Heart left ventricle (tissue), 13 donors: Measurements from ENCODE around the gene FOXJ3.

Source experiments
- POLR2A ChIP-seq, 2 donors: fragments of 450-650 bp; IDR thresholded peaks; one replicate each; pipeline ENCODE4 v1.6.1; 2017; ENCODE audit warnings: antibody characterized with exemption in 2 of 2, mild to moderate bottlenecking in 2 of 2, moderate library complexity in 2 of 2
- TF ChIP-seq, protein P1 (sequence below), 12 donors: fragments of 200-600 bp; sonication (generic) in 4 of 12; IDR thresholded peaks; one replicate each; pipeline versions ENCODE4 v1.5.0 to v1.8.0; 2018 to 2022; ENCODE audit warnings: antibody characterized with exemption in 12 of 12, mild to moderate bottlenecking in 5 of 12
- donor health status: ischemic (EF 13 %, LVEDD 7.1; RV severe dilation, severe dysfunction).
- donor health status: DM: no; HTN: yes; CAD: no.
- donor health status: DM: no; HTN: no; CAD: no.
- donor health status: ischemic (EF 25% LVEDD 6.9; RV normal size, moderate dysfunction).
- donor health status: ischemic (EF 25% LVEDD 5.7; RV mildly dilated, moderate dysfunction).
- donor health status: ischemic (EF 35%, LVEDD 5.7; RV mildly dilated, moderate dysfunction).
- donor health status: nonischemic (EF 11% LVEDD 7.7; RV severe dilation, severe dysfunction).
- donor health status: DM: yes; HTN: yes; CAD: no.
- donor health status: PGD.
- donor health status: ischemic (EF 29% LVEDD 5.4; RV normal size, mild dysfunction).
- donor health status: nonischemic (EF 23%, LVEDD 6.1; RV moderate dilation, normal function).

DNA sequence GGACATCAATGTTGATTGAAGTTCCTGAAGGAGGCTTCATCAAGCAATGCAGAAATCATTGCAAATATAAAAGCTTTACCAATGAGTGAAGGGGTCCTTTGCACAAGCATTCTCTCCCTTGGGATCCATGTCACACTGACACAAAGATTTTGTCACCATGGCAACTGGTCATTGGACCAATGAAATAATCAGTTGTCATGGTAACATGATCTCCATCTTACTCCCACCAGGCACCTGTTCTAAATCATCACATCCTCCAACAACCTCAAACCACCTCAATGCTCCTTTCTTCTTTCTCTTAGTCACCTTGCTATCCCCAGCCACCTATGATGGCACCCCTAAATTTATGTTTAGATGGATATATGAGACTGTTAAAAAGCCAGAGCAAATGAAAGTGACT lies 13.5 kb upstream of the FOXJ3 start:
- TF ChIP-seq, protein P1, sequence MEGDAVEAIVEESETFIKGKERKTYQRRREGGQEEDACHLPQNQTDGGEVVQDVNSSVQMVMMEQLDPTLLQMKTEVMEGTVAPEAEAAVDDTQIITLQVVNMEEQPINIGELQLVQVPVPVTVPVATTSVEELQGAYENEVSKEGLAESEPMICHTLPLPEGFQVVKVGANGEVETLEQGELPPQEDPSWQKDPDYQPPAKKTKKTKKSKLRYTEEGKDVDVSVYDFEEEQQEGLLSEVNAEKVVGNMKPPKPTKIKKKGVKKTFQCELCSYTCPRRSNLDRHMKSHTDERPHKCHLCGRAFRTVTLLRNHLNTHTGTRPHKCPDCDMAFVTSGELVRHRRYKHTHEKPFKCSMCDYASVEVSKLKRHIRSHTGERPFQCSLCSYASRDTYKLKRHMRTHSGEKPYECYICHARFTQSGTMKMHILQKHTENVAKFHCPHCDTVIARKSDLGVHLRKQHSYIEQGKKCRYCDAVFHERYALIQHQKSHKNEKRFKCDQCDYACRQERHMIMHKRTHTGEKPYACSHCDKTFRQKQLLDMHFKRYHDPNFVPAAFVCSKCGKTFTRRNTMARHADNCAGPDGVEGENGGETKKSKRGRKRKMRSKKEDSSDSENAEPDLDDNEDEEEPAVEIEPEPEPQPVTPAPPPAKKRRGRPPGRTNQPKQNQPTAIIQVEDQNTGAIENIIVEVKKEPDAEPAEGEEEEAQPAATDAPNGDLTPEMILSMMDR (IDR thresholded peaks at IDR 0.05): no peak
- no peak for TF ChIP-seq POLR2A (IDR thresholded peaks at IDR 0.05)
